ENCODE results near the gene TRPC6.
"Not testable (repeated sequence)": the region's sequence is repeated elsewhere in the genome, so short reads cannot be mapped to it uniquely, and the experiment has no call there.

Gene TRPC6

DNA sequence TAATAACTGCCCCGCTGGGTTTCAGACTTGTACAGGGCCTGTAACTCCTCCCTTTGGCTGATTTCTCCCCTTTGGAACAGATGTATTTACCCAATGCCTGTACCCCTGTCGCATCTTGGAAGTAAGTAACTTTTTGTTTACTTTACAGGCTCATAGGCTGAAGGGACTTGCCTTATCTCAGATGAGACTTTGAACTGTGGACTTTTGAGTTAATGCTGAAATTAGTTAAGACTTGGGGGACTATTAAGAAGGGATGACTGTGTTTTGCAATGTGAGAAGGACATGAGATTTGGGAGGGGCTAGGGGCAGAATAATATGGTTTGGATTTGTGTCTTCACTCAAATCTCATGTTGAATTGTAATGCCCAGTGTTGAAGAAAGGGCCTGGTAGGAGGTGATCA lies 62.0 kb downstream of the TRPC6 start:
- no peak for DNase-seq

- no peak for DNase-seq
Observed at GRCh38 chr11:101516546-101516945, 67.3 kb downstream of the TRPC6 start.

DNA sequence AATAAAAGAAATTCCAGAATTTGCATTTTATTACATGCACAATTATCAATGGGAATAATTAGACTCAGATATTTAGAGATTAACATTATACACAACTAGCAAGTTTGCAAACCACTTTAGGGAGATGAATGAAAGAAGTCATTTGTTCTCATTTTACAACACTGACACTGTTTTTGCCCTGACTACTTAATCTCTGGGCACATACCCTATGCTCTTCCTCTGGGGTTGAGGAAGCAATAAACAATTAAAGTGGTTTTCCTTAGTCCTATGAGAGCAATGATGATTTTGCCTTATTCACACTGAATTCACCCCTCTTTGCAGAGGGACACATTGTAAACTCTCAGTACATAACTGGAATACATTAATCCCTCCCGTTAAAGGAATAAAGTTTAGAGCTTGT lies 72.7 kb downstream of the TRPC6 start:
- DNase-seq = no peak

- DNase-seq = no peak
Observed at GRCh38 chr11:101510591-101510990, 73.2 kb downstream of the TRPC6 start.

- DNase-seq = no peak
Observed at GRCh38 chr11:101509922-101510321, 73.9 kb downstream of the TRPC6 start.

DNA sequence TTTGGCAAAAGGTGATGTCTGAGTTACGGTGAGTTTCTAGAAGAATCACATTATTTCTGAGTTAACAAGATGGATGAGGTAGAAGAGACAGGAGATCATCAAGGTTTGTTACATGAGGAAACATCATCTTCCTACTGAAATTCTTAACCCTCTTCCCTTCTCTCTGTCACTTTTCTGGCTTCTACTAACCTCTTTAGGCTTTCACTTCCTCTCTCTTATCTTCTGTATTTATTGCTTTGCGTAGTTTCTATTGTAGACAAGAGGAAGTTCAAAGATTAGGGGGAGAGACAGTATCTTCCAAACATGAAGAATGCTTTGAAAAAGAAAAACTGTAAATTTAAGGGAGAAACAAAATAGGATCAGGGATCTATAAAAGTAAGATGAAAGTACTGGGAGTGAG lies 75.4 kb downstream of the TRPC6 start:
- no peak for DNase-seq

DNA sequence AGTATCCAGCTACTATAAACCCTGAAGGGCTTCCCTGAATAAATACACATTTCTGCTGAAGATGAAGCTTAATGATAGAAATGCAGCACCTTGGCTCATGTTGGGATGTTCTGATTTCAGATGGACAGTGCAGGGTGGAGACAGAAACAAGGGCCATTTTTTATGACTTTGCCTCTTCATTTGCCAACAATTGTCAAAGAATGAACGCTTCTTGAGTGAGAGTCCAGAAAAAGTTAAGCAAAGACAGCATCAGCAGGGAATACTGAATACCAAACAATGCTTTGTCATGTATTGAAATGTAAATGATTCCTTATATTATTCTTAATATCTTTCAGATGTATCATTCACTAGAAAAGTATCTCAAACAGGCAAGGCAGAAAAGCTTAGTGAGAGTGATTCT lies 84.9 kb downstream of the TRPC6 start:
- DNase-seq = no peak

DNA sequence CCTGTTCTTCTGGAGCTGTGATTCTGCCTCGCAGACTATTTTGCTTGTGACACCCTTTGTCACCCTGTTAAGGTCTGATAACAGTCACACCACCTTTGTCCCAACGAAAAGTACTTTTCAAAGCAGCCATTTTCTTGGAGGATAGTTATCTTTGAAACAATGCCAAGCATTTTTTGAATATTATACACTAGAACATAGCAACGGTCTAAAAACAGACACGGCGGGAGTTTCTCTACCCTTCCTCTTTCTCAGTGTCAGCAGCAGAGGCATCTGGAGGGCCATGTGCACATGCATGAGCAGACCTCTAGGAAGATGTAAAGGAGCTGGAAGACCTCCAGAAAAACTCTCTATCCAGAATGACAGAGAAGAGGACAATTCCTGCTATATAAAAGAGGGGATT lies 86.5 kb downstream of the TRPC6 start:
- no peak for DNase-seq

DNA sequence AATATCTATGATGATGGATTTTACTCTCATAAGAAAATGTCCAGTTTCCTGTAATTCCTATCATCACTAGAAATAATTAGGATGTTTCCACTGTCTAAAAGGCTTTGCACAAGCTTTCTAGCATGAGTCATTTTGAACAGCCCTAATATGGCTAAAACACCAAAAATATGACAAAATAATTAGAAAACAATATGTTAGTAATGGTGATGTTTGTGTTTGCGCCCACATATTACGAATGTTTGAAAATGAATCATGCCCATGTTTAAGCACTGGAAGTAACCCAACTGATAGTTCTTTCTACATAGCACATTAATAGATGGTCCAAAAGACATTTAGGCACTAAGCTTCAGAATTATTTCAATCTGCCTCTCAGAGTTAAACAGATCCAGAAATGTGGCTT lies 96.0 kb downstream of the TRPC6 start:
- peak; percentile 72 for DNase-seq

GRCh38 chr11:101482556-101483124 lies 101.2 kb downstream of the TRPC6 start:
- DNase-seq = no peak

DNA sequence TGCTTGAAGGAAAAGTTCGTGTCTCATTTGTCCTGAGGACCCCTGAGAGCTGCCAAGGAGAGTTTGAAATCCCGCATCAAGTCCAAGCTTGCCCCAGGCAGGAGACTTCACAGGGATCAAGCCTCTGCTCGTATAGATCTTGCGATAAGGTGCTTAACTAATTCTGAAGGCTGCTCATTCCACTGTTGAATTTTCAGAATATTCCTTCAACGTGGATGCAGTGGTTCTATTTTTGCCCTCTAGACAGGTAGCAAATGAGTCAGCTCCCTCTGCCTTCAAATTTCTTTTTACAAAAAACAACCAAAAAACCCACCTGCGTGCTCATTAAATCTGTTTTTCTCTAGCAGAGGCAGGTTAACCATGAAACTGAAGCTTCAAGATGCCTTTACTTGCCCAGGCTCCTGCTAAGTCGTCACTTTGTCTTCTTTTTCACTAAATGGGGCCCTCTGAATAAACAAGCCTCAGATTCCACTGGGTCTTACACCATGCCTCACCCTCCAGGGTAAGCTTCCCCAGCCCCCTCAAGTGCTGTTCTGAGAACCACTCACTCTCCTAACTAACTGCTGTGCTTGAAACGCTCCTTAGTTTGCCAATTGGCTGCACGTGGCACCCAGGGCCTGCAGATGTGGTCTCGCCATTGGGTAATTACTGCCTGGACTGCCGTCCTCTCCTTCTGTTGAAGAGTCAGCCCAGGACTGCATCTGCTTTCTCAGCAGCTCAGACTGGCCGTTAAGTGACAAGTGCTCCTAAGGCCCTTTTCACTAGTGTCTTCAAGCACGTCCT lies 105.0 kb downstream of the TRPC6 start:
- DNase-seq = no peak

DNA sequence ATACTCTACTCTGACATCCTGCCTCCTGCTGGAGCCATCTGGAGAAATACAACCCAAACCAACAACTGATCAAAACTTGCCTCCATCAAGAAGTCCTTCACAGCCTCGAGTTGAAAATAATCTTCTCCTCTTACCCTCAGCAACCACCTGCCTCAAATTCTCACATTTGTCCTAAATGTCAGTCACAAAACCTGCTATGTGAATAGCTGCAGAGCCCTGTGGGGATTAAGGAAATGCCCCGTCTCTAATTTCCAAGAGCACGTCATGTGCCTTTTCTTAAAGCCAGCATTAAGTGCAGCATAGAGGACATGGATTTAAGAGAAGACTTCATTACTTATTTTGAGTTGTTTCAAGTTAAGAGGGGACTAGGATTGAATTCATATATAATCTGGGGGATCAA lies 105.9 kb downstream of the TRPC6 start:
- DNase-seq = no peak

- DNase-seq = no peak
Observed at GRCh38 chr11:101476191-101476590, 107.6 kb downstream of the TRPC6 start.

DNA sequence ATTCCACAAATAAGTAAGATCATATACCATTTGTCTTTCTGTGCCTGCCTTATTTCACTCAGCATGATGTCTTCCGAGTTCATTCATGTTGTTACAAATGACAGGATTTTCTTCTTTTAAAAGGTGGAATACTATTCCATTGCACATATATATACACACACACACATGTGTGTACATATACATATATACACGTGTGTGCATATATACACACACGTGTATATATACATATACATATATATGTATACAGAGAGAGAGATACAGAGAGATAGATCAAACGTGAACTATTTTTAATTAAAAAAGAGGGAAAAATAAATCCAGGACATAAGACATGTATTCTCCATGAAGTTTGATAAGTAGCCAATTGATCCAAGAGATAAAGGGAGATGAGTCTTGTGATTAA lies 108.1 kb downstream of the TRPC6 start:
- no peak for DNase-seq

DNA sequence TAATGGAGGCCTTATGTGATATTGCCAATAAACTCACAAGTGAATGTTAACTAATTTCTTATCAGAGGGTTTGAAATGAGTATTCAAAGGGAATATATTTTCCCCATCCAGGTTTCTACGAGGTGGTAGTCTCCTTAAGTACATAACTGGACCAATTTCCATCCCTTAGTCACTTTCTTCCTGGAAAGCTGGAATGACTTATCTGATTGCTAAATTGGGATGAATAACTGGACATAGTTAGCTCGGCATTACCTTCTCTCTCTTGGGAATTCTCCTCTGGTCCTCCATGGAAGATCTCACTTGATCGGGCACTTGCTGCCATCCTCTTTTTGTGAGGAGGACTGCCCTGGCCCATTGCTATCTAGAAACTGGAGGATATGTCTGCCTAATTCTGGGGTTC lies 109.1 kb downstream of the TRPC6 start:
- DNase-seq = peak; percentile 7

- peak; percentile 21 for DNase-seq
Observed at GRCh38 chr11:101470881-101471520, 112.8 kb downstream of the TRPC6 start.

GRCh38 chr11:101470419-101470818 lies 113.4 kb downstream of the TRPC6 start:
- DNase-seq = no peak

DNA sequence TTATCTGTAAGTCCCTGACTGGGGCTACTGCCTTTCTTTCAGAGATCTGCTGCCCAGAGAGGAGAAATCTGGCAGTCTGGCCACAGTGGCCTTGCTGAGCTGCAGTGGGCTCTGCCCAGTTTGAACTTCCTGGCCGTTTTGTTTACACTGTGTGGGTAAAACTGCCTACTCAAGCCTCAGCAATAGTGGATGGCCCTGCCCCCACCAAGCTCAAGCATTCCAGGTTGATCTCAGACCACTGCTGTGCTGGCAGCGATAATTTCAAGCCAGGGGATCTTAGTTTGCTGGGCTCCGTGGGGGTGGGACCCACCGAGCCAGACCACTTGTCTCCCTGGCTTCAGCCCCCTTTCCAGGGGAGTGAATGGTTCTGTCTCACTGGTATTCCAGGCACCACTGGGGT lies 117.5 kb downstream of the TRPC6 start:
- no peak for DNase-seq

- DNase-seq = not testable (repeated sequence)
Observed at GRCh38 chr11:101464388-101464787, 119.4 kb downstream of the TRPC6 start.

GRCh38 chr11:101459020-101459419 lies 124.8 kb downstream of the TRPC6 start:
- DNase-seq = no peak

DNA sequence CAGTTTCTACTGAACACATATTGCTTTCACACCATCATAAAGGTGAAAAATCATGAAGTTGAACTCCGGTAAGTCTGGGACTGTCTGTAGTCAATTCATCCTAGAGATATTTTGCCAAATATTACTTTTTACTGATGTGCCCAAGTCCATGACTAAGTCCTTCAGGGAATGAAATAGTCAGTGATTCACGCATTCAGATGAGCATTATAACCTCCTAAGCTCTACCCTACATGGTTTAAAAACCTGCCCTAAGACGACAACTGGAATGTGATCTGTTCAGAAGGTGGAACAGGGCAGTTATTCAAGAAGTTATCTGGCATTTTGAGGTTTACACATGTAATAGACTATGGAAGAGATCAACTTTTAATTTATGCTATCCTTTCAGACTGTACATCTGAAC lies 125.6 kb downstream of the TRPC6 start:
- DNase-seq = peak; percentile 47

DNA sequence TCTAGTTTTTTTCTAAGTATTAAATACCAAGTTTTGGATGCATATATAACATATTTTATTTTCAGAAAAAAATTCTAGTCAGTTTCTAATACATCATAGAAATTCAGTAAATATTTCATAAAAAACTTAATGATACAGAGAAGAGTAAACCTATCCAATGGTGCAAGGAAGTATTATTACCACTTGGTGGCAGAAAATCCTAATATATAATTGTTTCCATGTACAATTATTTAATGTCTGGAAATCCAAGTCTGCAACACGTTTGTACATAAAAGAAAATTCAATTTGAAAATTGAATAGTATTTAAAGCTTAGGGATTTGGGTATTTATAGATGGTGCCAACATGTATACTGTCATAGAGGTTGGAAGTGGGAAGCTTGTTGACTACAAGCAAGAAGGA lies 127.0 kb downstream of the TRPC6 start:
- DNase-seq = no peak

GRCh38 chr11:101453682-101454081 lies 130.1 kb downstream of the TRPC6 start:
- DNase-seq = peak; percentile 31

DNA sequence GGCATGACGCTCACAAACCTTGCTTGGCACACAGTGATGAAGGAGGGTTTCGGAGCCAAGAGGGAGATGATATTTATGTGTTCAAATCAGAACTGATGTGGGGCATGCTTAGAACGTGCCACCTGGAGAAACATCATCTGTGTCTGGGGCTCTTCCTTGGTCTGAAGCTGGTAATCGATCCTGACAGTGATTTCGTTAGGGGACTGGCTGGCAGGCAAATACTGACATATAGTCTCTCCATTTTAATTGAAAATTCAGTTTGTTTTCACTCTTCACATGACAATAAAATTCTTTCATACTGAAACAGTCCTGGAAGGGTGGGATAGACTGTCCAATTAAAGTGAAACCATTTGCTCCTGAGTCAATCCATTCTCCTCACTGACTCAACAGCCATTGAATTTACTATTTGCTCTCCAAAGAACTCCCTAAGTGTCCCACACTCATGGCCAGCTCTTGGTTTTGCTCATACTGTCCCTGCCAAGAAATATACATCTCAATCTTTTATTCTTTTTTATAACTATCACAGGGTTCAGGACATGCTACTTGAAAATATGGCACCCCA lies 134.8 kb downstream of the TRPC6 start:
- no peak for DNase-seq
